HG02973 (cell line): ENCODE measurements around the gene CRPPA.

ENCODE experiments used
- ATAC-seq: cut with Tn5 transposase; IDR thresholded peaks from one replicate; pipeline ENCODE4 v1.9.1; 2021; ENCODE audit warnings: moderate library complexity; ENCODE audit not compliant: unreplicated experiment

CRPPA gene

DNA sequence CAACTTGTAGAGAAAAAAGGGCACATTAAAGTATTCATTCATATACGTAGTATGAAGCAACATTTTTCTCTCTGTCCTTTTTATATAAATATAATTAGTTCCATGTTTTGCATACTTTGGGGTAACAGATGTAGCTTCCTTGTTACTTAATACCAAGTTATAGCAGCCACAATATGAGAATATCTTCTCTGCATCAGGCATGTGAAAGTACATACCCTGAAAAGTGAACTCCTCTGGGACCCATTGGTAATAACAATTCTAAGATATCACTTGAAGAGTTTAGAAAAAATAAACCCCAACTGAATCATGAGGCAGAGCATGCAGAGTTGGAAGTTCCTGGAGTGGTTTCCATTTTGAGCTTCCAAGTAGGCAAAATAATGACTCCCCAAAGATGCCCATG, 2.4 kb upstream of the CRPPA start:
- ATAC-seq, result no peak

- no peak for ATAC-seq
These were observed 1.6 kb upstream of the CRPPA start for GRCh38 chr7:16422917-16423316.

DNA sequence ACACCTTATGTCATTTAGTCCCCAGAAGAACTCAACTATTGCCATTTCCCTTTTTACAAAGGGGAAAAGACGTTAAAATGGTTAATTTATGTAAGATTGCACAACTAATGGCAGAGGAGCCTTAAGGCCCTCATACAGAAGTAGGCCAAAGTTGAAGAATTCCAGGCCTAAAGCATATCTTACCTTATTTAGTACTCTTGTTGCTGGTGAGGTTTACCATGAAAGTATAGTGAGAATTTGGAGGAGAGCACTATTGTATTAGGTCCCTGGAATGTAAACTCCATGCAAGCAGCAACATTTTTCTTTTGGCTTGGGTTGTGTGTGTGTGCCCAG, 731 bp upstream of the CRPPA start:
- ATAC-seq, result no peak

DNA sequence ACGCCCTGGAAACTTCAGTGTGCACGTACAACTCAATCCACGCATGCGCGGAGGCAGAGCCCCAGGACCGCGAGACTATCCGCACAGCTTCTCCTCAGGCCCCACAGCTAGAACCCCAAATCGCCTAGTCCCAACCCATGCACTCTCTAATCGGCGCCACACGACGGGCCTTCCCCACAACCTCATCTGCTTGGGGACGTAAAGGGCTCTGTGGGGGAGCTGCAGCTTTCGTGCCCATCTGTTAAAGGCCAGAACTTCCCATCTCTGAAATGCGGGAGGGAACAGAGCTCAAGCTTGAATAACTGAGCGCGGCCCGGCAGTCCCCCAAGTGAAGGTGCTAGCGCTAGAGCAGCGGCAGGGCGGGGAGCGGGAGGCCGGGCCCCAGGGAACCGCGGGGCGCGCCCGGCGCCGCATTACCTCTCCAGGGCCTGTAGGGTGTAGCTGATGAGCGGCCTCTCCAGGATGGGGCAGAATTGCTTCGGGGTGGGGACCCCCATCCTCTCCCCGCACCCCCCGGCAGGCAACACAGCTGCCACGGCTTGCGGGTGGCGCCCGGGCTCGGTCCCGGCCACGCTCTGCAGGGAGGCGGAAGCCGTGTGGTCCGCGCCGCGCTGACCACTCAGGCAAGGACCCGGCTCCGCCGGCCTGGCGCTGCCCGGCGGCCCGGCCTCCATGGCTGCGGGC, 547 bp downstream of the CRPPA start:
- peak; percentile 90 for ATAC-seq

DNA sequence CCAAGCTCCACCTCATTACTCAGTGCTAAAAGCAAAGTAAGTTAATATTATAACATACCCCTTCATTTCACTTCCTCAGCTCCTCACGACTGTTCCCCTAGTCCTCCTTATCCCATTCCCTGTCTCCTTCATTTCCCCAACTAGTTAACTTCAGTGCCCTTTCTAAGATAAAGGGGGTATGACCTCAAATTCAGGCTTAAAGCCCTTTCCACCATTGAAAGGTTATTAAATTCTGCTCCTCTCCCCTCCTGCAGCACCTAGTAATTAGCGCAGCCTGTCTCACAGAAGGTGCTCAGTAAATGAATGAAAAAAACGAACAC, 1.0 kb downstream of the CRPPA start:
- ATAC-seq, result no peak

- ATAC-seq, result no peak
These were observed 1.5 kb downstream of the CRPPA start for GRCh38 chr7:16419859-16420258.

DNA sequence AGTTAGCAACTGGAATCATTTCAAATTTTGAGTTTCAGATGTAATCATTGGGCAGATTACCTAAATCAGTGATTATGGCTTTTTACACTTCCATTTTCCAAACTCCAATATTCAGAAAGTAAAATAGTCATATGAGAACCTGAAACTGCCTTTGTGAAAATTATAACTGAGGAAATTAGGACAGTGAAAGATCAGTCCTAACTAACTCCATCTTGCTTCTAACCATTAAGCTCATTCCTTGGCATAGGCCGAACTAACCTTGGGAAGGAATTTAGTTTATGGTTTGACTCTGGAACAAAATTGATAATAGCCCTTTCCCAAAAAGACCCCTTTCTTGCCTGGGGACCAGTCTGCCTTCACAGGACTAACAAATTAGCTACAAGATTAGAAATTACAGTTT, 2.2 kb downstream of the CRPPA start:
- ATAC-seq, result no peak

DNA sequence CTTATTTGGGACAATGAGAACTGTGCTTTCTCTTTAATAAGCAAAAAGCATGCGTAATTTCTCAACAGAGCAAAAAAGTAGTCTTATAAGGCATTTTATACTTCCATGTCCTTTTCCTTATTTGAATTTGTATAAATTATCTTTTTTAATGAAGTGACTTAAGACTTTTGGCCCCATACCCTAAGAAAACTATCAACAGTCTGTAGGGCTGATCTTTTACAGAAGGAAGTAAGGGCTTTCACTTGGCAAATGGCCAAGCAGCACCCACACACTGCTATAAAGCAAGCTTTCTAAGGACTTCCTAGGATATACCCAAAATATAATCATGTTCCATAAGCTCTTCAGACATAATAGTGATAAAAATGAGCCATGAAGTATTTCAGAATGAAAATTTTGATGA, 3.4 kb downstream of the CRPPA start:
- no peak for ATAC-seq

GRCh38 chr7:16416289-16417282, 4.8 kb downstream of the CRPPA start:
- ATAC-seq, result no peak

- no peak for ATAC-seq
These were observed 8.8 kb downstream of the CRPPA start for GRCh38 chr7:16412274-16413254.

- no peak for ATAC-seq
These were observed 9.9 kb downstream of the CRPPA start for GRCh38 chr7:16411391-16411790.

- ATAC-seq, result no peak
These were observed 11.6 kb downstream of the CRPPA start for GRCh38 chr7:16409777-16410176.

- ATAC-seq, result no peak
These were observed 16.7 kb downstream of the CRPPA start for GRCh38 chr7:16404636-16405035.

DNA sequence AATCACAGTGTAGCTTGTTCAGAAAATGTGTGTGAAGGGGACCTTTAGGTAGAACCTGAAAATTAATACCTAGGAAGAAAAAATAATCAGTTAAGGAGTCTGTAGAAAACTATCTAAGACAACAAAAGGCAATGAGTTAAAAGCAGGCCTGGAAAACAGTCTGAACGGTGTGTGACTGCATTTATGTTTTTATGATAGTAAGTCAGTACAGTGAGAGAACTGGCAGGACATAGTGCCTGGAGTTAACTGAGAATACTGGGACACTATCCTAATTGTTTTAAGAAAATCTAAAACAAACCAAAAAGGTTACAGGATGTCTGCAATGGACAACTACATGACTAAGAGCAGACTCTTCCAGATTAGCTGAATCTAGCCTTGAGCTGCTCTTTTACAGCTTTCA, 17.9 kb downstream of the CRPPA start:
- ATAC-seq, result no peak

DNA sequence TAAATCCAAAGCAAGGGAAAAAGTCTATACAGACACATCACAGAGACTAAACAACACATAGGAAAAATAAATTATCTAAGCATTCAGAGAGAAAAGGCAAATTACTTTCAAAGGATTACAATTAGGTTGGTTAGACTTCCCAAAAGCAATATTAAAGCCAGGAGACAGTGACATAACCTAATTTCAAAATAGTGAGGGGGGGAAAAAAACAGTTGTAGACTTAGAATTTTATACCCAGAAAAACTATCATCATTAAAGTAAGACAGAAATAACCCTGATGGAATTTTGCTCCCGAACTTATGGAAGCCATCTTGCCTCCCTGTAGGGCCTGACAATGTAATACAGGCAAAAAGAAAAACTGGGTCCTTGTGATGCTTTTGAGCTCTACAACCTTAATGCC, 18.4 kb downstream of the CRPPA start:
- ATAC-seq, result no peak

GRCh38 chr7:16402091-16402490, 19.2 kb downstream of the CRPPA start:
- ATAC-seq, result no peak

GRCh38 chr7:16400893-16401275, 20.5 kb downstream of the CRPPA start:
- ATAC-seq, result no peak

GRCh38 chr7:16399916-16400892, 21.1 kb downstream of the CRPPA start:
- ATAC-seq, result no peak

DNA sequence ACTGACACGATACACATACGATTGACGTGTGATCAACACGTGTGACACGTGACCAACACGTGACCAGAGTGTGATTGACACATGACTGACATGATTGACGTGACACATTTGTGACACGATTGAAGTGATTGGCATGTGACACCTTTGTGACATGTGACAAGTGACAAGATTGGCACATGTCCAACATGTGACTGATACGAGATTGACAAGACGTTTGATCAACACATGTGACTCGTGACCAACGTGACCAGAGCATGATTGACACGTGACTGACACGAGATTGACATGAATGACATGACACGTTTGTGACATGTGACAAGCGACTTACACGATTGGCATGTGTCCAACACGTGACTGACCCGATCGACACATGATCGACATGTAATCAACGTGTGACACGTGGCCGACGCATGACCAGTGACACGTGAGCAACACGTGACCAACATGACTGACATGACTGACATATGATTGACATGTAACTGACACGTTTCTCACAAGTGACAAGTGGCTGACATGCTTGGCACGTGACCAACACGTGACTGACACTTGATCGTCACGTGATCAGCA, 22.0 kb downstream of the CRPPA start:
- no peak for ATAC-seq
